GM23338 (cell line): ENCODE results near the gene RPUSD3.

Source experiments
- CREB1 ChIP-seq: fragments of 250-450 bp; sonication (Bioruptor Pico); IDR thresholded peaks from 2 replicates; pipeline ENCODE4 v1.5.0; 2020; ENCODE audit warnings: low read depth, mild to moderate bottlenecking, moderate library complexity
- CTCF ChIP-seq, 2 experiments: fragments of 200-600 bp in 1 of 2; sonication (generic) in 1 of 2; conservative IDR thresholded peaks; 2 replicates each; pipeline versions ENCODE4 v1.5.1 to v1.6.1; 2016 to 2017; ENCODE audit warnings: antibody characterized with exemption in 2 of 2, low read depth in 2 of 2, mild to moderate bottlenecking in 2 of 2, moderate library complexity in 1 of 2
- EZH2phosphoT487 ChIP-seq: fragments of 200-600 bp; sonication (generic); IDR thresholded peaks from one replicate; pipeline ENCODE4 v1.8.1; 2018; ENCODE audit warnings: antibody characterized with exemption; ENCODE audit not compliant: unreplicated experiment
- JUNB ChIP-seq: IDR thresholded peaks from one replicate; pipeline ENCODE4 v1.6.1; 2016; ENCODE audit warnings: antibody characterized with exemption; ENCODE audit not compliant: unreplicated experiment
- POLR2AphosphoS5 ChIP-seq: IDR thresholded peaks from 2 replicates; pipeline ENCODE4 v1.6.1; 2016; ENCODE audit warnings: antibody characterized with exemption, low read depth

- TF ChIP-seq CREB1 (CRISPR knock-in tag), result no peak
- no peak for TF ChIP-seq CTCF (conservative IDR thresholded peaks at IDR 0.05; ENCODE audit: low read depth in 2 of 2)
- TF ChIP-seq POLR2AphosphoS5, result no peak
- no peak for TF ChIP-seq JUNB
- no peak for TF ChIP-seq EZH2phosphoT487
Measured at GRCh38 chr3:9833078-9833477, 10.7 kb downstream of the RPUSD3 start.
